ENCODE results near the gene ATAD2B.

- TF ChIP-seq NFE2L2 (IDR thresholded peaks at IDR 0.05; ENCODE audit: low read depth, low read length) (no peak), MAFK (IDR thresholded peaks at IDR 0.05; ENCODE audit: low read depth, low read length) (no peak), CTCF (conservative IDR thresholded peaks at IDR 0.05; ENCODE audit: low read depth, low read length) (no peak), POLR2A (IDR thresholded peaks at IDR 0.05; ENCODE audit: low read depth, low read length) (no peak), RFX5 (IDR thresholded peaks at IDR 0.05; ENCODE audit: low read depth, low read length) (no peak; the same call in 1 of the 2 replicates), CHD1 (IDR thresholded peaks at IDR 0.05; ENCODE audit: low read depth, low read length) (no peak), BHLHE40 (IDR thresholded peaks at IDR 0.05; ENCODE audit: low read depth, low read length) (no peak), CEBPB (IDR thresholded peaks at IDR 0.05; ENCODE audit: low read depth, low read length) (no peak), FOS (IDR thresholded peaks at IDR 0.05; ENCODE audit: low read depth, low read length) (no peak), RAD21 (IDR thresholded peaks at IDR 0.05; ENCODE audit: low read length) (no peak), MXI1 (IDR thresholded peaks at IDR 0.05; ENCODE audit: borderline replicate concordance, low read depth, low read length) (no peak), USF2 (IDR thresholded peaks at IDR 0.05; ENCODE audit: low read depth, low read length) (no peak)
Measured at GRCh38 chr2:23784971-23785370, 142.0 kb downstream of the ATAD2B start.
